Medulla oblongata (tissue), 1 donor: Measurements from ENCODE around the gene NAA38.
A peak's percentile ranks its signal among the peaks of the same experiment; 100 is the strongest.
"Not testable (repeated sequence)": the region's sequence is repeated elsewhere in the genome, so short reads cannot be mapped to it uniquely, and the experiment has no call there.

Source experiments
- DNase-seq: peaks from one replicate; pipeline ENCODE4 v3.0.0-alpha.2; 2015; ENCODE audit errors: extremely low spot score

The NAA38 gene

DNA sequence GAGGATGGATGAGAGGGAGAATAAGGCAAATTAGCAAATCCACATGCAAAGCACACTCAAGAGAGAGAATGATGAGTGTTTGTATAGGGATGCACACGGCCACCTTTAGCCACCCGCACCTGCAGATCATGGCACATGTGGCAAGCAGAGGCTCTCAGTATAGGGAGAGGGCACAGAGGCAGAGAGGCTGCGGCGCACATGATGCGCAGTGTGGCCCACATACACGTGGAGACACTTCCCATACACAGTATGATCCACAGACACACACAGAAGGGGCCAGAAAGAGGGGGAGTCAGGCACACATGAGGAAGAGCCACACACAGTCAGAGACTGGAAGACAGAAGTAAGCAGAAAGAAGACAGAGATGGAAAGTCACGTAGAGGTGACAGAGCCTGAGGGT is 24.7 kb upstream of the NAA38 start:
- DNase-seq: no peak

DNA sequence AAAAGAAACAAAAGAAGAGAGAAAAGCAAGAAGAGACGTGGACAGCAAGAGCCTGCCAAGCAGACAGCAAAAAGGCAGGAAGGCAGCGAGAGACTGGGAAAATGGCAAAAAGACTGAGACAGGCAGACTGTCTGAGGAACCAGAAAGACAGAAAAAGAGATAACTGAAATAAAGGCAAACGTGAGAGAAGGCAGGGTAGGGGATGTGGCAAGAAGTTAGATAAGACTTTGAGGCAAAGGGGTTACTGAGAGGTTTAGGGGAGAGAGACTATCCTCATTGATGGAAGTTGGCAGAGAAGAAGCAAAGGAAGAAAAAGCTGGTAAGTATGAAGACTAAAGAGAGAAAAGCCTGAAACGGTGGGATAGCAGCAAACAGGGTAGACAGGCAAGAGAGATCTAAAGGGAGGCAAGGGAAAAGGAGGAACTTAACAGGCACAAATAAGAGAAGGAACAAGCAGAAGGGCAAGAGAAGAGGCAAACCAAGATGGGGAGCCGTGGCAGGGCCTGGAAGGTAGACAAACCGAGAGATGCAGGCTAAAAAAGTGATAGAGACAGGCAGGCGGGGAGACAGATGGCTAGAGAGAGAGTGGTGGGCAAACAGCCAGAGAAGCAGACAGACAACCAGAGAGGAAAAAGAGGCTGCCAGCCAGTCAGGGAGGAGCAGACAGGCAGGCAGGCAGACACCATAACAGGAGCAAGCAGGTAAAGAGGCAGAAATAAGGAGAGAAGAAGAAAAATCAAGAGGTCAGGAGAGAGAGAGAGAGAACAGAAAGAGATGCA is 24.1 kb upstream of the NAA38 start:
- DNase-seq: no peak

- DNase-seq: no peak
Observed at GRCh38 chr17:7880076-7880868, 22.9 kb upstream of the NAA38 start.

GRCh38 chr17:7878234-7878633 is 20.9 kb upstream of the NAA38 start:
- no peak for DNase-seq

DNA sequence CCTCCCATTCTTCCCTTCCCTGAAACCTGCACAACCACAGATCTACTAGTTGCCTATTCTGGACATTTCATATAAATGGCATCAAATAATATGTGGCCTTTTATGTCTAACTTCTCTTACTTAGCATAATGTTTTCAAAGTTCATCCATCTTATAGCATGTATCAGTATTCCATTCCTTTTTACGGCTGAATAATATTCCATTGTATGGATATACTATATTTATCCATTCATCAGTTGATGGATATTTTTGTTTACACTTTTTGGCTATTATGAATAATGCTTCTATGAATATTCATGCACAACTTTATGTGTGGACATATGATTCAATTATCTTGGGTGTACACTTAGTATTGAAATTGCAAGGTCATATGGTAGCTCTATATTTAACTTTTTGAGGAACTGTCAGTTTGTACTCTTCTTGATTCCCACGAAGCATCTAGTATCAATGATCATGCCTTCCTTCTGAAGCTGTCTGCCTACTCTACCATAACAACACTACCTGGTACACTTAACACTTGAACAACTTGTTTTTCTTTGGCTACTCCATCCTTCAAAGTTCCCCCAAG is 18.5 kb upstream of the NAA38 start:
- DNase-seq: no peak

GRCh38 chr17:7873051-7873450 is 15.7 kb upstream of the NAA38 start:
- DNase-seq: no peak

GRCh38 chr17:7867881-7868329 is 10.5 kb upstream of the NAA38 start:
- DNase-seq: no peak

GRCh38 chr17:7864995-7865650 is 7.8 kb upstream of the NAA38 start:
- DNase-seq: no peak

- DNase-seq: not testable (repeated sequence)
Observed at GRCh38 chr17:7864384-7864783, 7.0 kb upstream of the NAA38 start.

DNA sequence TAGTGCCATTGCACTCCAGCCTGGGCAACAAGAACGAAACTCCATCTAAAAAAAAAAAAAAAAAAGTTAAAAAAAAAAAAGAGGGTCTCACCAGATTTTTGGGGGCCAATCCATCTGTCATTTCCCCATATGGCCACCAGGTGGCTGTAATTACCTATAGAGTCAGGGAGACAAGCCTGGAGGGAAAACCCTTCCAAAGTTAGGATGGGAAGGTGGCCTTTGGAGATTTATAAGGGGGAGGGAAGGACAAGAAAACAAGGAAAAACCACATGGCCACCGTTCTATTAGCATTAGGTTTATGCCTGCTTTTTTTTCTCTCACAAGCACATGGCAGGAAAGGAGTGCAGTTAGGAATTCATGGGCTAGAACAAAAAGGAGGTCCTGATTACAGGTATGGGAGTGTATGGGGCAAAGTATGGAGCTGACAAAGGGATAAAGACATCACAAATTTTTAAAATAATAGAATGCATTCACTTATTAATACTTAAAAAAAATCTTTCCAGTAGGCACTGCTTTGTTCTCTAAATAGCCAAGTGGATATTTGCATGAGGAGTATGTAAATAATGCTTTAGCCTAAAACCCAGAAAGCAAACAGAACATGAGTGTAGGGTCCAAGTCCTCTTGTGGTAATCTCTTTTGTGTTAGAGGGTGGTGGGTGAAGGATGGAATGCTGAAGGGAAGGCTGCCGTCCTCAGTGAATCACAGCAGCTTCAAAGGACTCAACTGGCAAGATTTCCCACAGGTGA is 5.5 kb upstream of the NAA38 start:
- peak; percentile 73 for DNase-seq

DNA sequence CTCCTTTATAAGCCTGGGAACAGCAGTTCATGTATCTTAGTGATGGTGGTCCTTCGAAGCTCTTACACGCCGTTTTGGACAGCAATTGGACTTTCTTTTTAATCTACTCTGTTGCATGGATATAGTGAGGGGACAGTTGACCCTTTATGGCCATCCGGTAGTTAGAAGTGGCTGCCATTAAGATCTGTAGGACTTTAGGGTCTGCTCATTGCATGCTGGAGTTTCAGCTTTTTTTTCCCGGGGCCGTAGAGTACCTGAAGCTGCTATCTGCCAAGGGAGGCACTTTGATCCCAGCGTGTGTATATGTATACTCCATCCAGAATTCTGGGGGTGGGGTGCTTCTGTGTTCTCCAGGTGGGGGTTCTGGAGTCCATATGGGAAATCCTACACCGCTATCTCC is 1.7 kb upstream of the NAA38 start:
- DNase-seq: no peak

- no peak for DNase-seq
Observed at GRCh38 chr17:7858522-7858810, 1.1 kb upstream of the NAA38 start.

GRCh38 chr17:7857713-7858521 is 558 bp upstream of the NAA38 start, which contains the start of gene CYB5D1:
Gene CYB5D1 (plus strand): TSS chr17:7858003. CDS start chr17:7858135, 132 bp downstream.
- DNase-seq: peak; percentile 96

- no peak for DNase-seq
Observed at GRCh38 chr17:7856011-7856810, 1.1 kb downstream of the NAA38 start.

DNA sequence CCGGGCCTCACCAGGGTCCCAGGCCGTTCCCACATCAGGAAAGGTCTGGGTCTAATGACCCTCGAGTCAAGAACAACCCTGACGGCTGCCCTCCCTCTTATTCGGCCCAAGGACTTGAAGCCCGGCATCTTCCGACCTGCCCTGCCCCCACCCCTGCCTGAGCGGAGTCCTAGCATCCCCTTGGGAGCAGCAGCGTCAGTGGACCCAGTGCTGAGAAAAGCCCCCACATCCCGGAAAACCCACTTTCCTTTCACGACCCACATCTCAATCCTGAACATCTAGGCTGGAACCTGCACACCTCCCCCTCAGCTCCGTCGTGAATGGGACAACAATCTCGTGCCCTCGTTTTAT is 1.7 kb downstream of the NAA38 start:
- DNase-seq: no peak

DNA sequence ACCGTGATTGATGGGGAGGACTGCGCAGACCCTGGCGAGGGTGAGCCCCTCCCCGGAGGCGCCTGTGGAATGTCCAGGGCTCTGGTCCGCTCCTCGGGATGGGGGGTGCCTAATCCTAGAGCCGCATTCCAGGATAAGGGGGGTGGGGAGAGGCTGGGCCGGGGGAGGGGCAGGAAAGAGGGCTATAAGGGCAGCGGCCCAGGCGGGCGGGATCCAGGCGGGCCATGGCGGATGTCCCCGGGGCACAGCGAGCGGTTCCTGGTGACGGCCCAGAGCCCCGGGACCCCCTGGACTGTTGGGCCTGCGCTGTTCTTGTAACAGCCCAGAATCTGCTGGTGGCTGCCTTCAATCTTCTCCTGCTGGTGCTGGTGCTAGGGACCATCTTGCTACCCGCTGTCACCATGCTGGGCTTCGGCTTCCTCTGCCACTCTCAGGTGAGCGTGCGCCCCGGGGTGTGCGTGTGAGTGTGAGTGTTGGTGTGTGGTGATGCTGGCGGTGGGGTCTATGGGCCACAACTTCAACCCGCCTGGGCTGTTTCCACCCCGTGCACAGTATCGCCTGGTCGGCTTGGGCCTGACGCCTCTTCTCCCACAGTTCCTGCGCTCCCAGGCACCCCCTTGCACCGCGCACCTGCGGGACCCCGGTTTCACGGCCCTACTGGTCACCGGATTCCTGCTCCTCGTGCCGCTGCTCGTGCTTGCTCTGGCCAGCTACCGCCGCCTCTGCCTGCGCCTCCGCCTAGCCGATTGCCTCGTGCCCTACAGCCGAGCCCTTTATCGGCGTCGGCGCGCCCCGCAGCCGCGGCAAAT is 2.3 kb downstream of the NAA38 start, which contains the start of gene TMEM88:
Gene TMEM88 (plus strand): TSS at position 216 of the 809 bp plus-strand sequence. CDS start 9 bp downstream, at position 225.
- no peak for DNase-seq

DNA sequence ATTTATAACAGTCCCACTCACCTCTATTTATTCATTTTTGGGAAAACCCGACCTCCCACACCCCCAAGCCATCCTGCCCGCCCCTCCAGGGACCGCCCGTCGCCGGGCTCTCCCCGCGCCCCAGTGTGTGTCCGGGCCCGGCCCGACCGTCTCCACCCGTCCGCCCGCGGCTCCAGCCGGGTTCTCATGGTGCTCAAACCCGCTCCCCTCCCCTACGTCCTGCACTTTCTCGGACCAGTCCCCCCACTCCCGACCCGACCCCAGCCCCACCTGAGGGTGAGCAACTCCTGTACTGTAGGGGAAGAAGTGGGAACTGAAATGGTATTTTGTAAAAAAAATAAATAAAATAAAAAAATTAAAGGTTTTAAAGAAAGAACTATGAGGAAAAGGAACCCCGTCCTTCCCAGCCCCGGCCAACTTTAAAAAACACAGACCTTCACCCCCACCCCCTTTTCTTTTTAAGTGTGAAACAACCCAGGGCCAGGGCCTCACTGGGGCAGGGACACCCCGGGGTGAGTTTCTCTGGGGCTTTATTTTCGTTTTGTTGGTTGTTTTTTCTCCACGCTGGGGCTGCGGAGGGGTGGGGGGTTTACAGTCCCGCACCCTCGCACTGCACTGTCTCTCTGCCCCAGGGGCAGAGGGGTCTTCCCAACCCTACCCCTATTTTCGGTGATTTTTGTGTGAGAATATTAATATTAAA is 3.1 kb downstream of the NAA38 start:
- no peak for DNase-seq

GRCh38 chr17:7853691-7854038 is 3.7 kb downstream of the NAA38 start:
- DNase-seq: no peak
